GM19467 (cell line): ENCODE results near the gene CD22.
"Not testable (repeated sequence)": the region's sequence is repeated elsewhere in the genome, so short reads cannot be mapped to it uniquely, and the experiment has no call there.

ENCODE experiments used
- ATAC-seq: cut with Tn5 transposase; IDR thresholded peaks from one replicate; pipeline ENCODE4 v1.9.1; 2021; ENCODE audit warnings: mild to moderate bottlenecking, moderate library complexity; ENCODE audit not compliant: unreplicated experiment

The CD22 gene

GRCh38 chr19:35328851-35329285 lies at the start of gene CD22:
CD22 (plus strand) TSS chr19:35329187; CDS start chr19:35332041, 2,854 bp downstream.
- no peak for ATAC-seq

GRCh38 chr19:35279374-35279773 lies 49.6 kb upstream of the CD22 start:
- no peak for ATAC-seq

- ATAC-seq: no peak
Observed at GRCh38 chr19:35279985-35280821, 48.8 kb upstream of the CD22 start.

- ATAC-seq: no peak
Observed at GRCh38 chr19:35281303-35281702, 47.7 kb upstream of the CD22 start.

- ATAC-seq: no peak
Observed at GRCh38 chr19:35284153-35285094, 44.6 kb upstream of the CD22 start.

GRCh38 chr19:35285095-35285449 lies 43.9 kb upstream of the CD22 start:
- ATAC-seq: no peak

GRCh38 chr19:35285465-35285864 lies 43.5 kb upstream of the CD22 start:
- ATAC-seq: not testable (repeated sequence)

GRCh38 chr19:35286101-35286500 lies 42.9 kb upstream of the CD22 start:
- not testable (repeated sequence) for ATAC-seq

- ATAC-seq: no peak
Observed at GRCh38 chr19:35287713-35288112, 41.3 kb upstream of the CD22 start.

GRCh38 chr19:35288331-35288730 lies 40.7 kb upstream of the CD22 start:
- ATAC-seq: no peak

- no peak for ATAC-seq
Observed at GRCh38 chr19:35288906-35289305, 40.1 kb upstream of the CD22 start.

- ATAC-seq: no peak
Observed at GRCh38 chr19:35290381-35291127, 38.4 kb upstream of the CD22 start.

GRCh38 chr19:35291259-35291658 lies 37.7 kb upstream of the CD22 start:
- no peak for ATAC-seq

- ATAC-seq: no peak
Observed at GRCh38 chr19:35291916-35292315, 37.1 kb upstream of the CD22 start, which contains the start of gene MAG. MAG (plus strand) TSS chr19:35292161; CDS start chr19:35295409, 3,248 bp downstream.

- ATAC-seq: no peak
Observed at GRCh38 chr19:35292421-35293362, 36.3 kb upstream of the CD22 start.

- no peak for ATAC-seq
Observed at GRCh38 chr19:35293363-35293739, 35.6 kb upstream of the CD22 start.

GRCh38 chr19:35293808-35294207 lies 35.2 kb upstream of the CD22 start:
- no peak for ATAC-seq

GRCh38 chr19:35294328-35294727 lies 34.7 kb upstream of the CD22 start:
- no peak for ATAC-seq

GRCh38 chr19:35294859-35295791 lies 33.9 kb upstream of the CD22 start:
- ATAC-seq: no peak
